Measurements from ENCODE around the gene NLE1.

- TF ChIP-seq CTCF (IDR thresholded peaks at IDR 0.05) = no peak
- TF ChIP-seq POLR2A (IDR thresholded peaks at IDR 0.05) = no peak
Measured at GRCh38 chr17:35187481-35187880, 45.4 kb upstream of the NLE1 start.
